Ovary (tissue), 9 donors: ENCODE measurements around the gene SH3RF3. TPM values are rescaled to one million over a fixed set of nuclear protein-coding genes. Genes with fewer than 3 reads are reported as not detected.

ENCODE experiments used
- DNase-seq, 5 donors: peaks; one replicate each; pipeline ENCODE4 v3.0.0-alpha.2; 2019 to 2020
- H3K27ac ChIP-seq, 2 donors: fragments of 200-600 bp; one replicate each; pipeline versions ENCODE4 v1.5.1 to v1.8.0; 2019 to 2022
- H3K27me3 ChIP-seq: fragments of 200-600 bp; one replicate; pipeline ENCODE4 v1.8.0; 2022
- H3K36me3 ChIP-seq: fragments of 200-600 bp; sonication (generic); one replicate; pipeline ENCODE4 v1.5.1; 2019
- H3K4me1 ChIP-seq: one replicate; pipeline ENCODE4 v1.8.1; 2013; ENCODE audit warnings: mild to moderate bottlenecking, moderate library complexity; ENCODE audit not compliant: insufficient read depth
- H3K4me3 ChIP-seq: fragments of 200-600 bp; sonication (generic); one replicate; pipeline ENCODE4 v1.5.1; 2017
- H3K9me3 ChIP-seq, 2 donors: fragments of 200-600 bp in 1 of 2; sonication (generic) in 1 of 2; one replicate each; pipeline versions ENCODE4 v1.5.1 to v1.8.1; 2013 to 2019; ENCODE audit warnings: mild to moderate bottlenecking in 1 of 2, moderate library complexity in 1 of 2
- EP300 ChIP-seq: sonication (generic); formaldehyde crosslinking; IDR thresholded peaks from one replicate; pipeline ENCODE4 v1.6.1; 2017; ENCODE audit warnings: antibody characterized with exemption
- POLR2A ChIP-seq: fragments of 450-650 bp; IDR thresholded peaks from one replicate; pipeline ENCODE4 v1.6.1; 2017; ENCODE audit warnings: antibody characterized with exemption, mild to moderate bottlenecking, moderate library complexity
- WGBS, 3 donors: extraction: QIAGEN DNeasy Blood & Tissue Kit in 1 of 3; methylation state at CpG; one replicate each; pipeline versions ENCODE4 v1.1.5 to v1.1.7; 2013 to 2017; 5-methylcytosine and 5-hydroxymethylcytosine counted together
- intact Hi-C, 4 donors: fragments of 100-400 bp; cut with DNase I; formaldehyde crosslinking; loops; one replicate each; pipeline versions ENCODE4 v1.11.0 to v1.15.1; 2022 to 2023
- polyA plus RNA-seq, 2 donors: library from polyadenylated mRNA; stranded (reverse); fragments of 200-250 nt in 1 of 2; fragments of 350-450 nt in 1 of 2; fragmentation: Illumina TruSeq in 1 of 2; extraction: RNeasy Lipid Tissue Mini Kit (QIAGEN cat#74804) in 1 of 2; gene quantifications; one replicate each; pipeline ENCODE4 v1.2.3, GENCODE V29; 2013 to 2014
- total RNA-seq, 7 donors: library from RNA; depleted of rRNA in 2 of 7; stranded (reverse); fragments of >200 nt in 2 of 7; fragmentation: NEBNext Ultra II Directional in 3 of 7; extraction: Animal tissue kit (Norgen Biotek cat#: 25700) in 3 of 7; gene quantifications; one replicate each; pipeline versions ENCODE4 v1.1.0 to v1.2.4, GENCODE V29; 2016 to 2023
- TF ChIP-seq, protein P1 (sequence below), 3 donors: fragments of 450-650 bp in 2 of 3; fragments of 200-600 bp in 1 of 3; IDR thresholded peaks; one replicate each; pipeline versions ENCODE4 v1.5.1 to v1.8.0; 2016 to 2022; ENCODE audit warnings: antibody characterized with exemption in 3 of 3, mild to moderate bottlenecking in 1 of 3
- donor health status: DM: no; HTN: no; CAD: no; lungs with moderate emphysema.
- donor health status: DM: no; HTN: no; CAD: no.
- donor health status: Bipolar disorder and iron deficiency.
- donor health status: DM: yes; HTN: yes; CAD: no.
- donor health status: DM: no; HTN: no; CAD: no.
- donor health status: DM: yes; HTN: yes; CAD: no.

Gene SH3RF3
- total and polyA plus RNA-seq, 9 donors, result 2.7 to 10.1 (median 4.5) TPM

DNA sequence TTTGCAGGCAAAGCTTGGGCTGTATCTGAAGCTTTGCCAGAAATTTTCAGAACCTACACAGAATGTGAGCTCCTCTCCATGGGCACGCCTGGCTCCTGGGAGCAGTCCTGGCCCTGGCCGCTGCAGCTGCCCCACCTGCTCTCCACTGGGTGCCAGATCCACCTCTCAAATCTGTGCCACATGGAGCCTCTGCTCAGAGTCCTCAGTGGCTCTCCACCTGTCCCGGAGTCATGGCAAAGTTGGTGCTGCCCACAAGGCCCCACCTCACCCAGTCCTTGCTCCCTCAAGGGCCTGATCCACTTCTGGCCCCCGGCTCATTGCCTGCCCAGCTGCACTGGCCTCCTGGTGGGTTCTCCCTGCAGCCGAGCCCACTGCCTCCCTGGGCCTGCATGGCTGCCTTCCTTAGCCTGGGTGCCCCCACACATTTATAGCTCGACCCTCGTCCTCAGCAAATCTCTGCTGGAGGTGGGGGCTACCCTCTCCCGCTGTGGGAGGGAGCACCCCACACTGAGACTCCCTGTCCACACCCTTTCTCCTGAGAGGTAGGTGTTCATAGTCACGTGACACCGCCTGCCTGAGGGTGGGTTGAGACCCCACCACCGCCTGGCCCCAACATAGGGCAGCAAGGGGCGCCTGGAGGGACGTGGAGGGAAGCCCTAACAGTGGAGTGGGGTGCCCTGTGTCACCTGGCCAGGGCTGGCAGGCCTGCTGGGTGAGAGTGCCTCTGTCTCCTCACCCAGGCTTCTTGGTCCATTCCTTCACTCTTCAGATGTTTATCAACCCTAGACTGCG is 224.1 kb downstream of the SH3RF3 start:
- DNase-seq, result no peak
- TF ChIP-seq, protein P1, sequence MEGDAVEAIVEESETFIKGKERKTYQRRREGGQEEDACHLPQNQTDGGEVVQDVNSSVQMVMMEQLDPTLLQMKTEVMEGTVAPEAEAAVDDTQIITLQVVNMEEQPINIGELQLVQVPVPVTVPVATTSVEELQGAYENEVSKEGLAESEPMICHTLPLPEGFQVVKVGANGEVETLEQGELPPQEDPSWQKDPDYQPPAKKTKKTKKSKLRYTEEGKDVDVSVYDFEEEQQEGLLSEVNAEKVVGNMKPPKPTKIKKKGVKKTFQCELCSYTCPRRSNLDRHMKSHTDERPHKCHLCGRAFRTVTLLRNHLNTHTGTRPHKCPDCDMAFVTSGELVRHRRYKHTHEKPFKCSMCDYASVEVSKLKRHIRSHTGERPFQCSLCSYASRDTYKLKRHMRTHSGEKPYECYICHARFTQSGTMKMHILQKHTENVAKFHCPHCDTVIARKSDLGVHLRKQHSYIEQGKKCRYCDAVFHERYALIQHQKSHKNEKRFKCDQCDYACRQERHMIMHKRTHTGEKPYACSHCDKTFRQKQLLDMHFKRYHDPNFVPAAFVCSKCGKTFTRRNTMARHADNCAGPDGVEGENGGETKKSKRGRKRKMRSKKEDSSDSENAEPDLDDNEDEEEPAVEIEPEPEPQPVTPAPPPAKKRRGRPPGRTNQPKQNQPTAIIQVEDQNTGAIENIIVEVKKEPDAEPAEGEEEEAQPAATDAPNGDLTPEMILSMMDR (IDR thresholded peaks at IDR 0.05), result no peak
- no peak for TF ChIP-seq EP300
- no peak for TF ChIP-seq POLR2A
- peaks cover 3% of the 10 kb centered on the region for H3K4me1 ChIP-seq
- no peaks in the 10 kb centered on the region for H3K36me3 ChIP-seq
- no peak overlapping the region for H3K27ac ChIP-seq
- no peak overlapping the region for H3K4me3 ChIP-seq
- WGBS, 3 donors, result 94 to 96% (median 94%) methylated on average over 14 of the region's 14 CpGs
- no peaks in the 10 kb centered on the region for H3K9me3 ChIP-seq
- intact Hi-C loops, result no loop called here
- no peaks in the 10 kb centered on the region for H3K27me3 ChIP-seq

DNA sequence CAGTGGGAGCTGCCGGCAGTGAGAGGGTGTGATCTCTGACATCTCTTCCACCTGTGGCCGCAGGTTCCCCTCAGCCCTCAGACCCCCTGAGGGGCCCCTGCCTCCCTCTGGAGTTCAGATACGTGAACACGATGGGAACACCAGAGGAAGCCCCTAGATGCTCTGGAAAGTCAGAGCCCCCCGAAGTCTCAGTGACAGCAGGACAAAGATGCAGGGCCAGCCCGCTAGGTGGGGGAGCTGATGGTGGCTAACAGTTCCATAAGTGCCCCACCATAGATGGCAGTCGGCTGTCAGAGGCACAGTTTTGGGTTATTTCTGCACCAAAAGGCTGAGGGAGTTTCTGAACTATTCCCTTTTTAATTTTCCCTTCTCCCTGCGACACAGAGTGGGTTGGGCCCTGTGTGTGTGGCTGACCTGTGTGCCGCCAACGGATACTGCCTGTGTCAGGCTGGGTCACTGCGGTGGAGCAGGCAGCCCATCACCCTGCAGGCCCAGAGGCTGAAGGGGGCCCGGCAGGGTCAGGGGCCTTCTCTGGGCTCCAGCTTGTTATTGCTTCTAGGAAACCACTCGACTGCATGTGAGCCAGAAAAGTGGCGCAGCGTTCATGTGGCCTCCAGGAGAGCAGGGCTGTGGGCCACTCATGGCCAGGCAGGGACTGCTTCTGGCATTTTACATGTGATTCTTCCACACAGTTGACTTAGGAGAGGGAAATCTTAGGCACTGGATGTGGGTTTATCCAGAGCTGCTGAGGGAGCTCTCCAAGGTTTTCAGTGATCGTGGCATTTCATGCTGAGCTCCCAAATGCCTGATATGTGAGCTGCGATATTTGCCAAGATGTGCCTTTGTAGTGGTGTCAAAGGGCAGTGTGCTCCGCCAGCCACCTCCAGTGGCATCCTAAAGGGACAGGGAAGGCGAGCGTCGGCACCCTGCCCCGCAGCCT is 225.1 kb downstream of the SH3RF3 start:
- TF ChIP-seq POLR2A, result no peak
- no peak for TF ChIP-seq EP300
- TF ChIP-seq, protein P1 (IDR thresholded peaks at IDR 0.05), result no peak
- no peaks in the 10 kb centered on the region for H3K27me3 ChIP-seq
- no peaks in the 10 kb centered on the region for H3K36me3 ChIP-seq
- WGBS, 3 donors, result 95 to 96% (median 96%) methylated on average over 22 of the region's 22 CpGs
- no peak overlapping the region for H3K27ac ChIP-seq
- peaks cover 3% of the 10 kb centered on the region for H3K4me1 ChIP-seq
- no peak overlapping the region for H3K4me3 ChIP-seq
- no peak for DNase-seq
- H3K9me3 ChIP-seq, result no peaks in the 10 kb centered on the region
- intact Hi-C loops, result no loop called here

GRCh38 chr2:109355192-109355843 is 226.3 kb downstream of the SH3RF3 start:
- no peak overlapping the region for H3K27ac ChIP-seq
- TF ChIP-seq POLR2A (no peak), EP300 (no peak)
- TF ChIP-seq, protein P1 (IDR thresholded peaks at IDR 0.05), result no peak
- no peak for DNase-seq
- H3K36me3 ChIP-seq, result no peaks in the 10 kb centered on the region
- 90 to 94% (median 91%) methylated on average over 8 of the region's 8 CpGs for WGBS, 3 donors
- peaks cover 0 to 3% of the 10 kb centered on the region in 2 donors for H3K9me3 ChIP-seq
- H3K4me3 ChIP-seq, result no peak overlapping the region
- H3K27me3 ChIP-seq, result no peaks in the 10 kb centered on the region
- peaks cover 3% of the 10 kb centered on the region for H3K4me1 ChIP-seq
- intact Hi-C loops, result no loop called here

DNA sequence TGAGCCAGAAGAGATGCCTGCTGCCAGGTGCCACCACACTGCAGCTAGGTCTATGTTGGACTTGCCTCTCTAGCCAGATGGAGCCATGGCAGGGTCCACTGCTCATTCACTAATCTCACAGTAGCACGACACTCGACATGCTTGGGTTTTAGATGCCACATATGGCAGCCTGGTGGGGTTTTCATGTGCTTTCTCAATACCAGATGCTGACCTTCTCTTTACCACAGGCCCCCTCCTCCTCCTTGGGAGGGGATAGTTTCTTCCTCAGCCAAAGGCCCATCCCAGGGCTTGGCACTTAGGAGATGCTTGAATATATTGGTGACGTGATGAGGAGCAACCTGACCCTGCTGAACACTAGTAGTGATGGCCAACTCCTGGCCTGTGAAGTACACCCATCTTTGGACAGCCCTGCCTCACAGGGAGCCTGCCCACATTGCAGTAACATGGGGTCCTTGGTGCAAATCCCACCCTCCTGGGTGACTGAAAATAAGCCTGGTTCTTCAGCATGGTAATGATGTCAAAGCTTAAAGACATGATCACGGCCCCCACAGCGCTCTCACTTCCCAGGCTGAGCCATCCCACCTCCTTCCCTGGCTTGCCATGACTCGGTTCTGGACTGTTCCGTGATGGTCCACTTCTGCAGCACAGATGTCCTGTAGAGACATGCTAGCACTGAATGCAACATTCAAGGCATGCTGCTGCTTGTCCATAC is 227.5 kb downstream of the SH3RF3 start:
- intact Hi-C loops, result no loop called here

More for the DNA sequence above, 227.5 kb downstream of the SH3RF3 start:
- 94 to 97% (median 96%) methylated on average over 7 of the region's 7 CpGs for WGBS, 3 donors
- peaks cover 0 to 3% of the 10 kb centered on the region in 2 donors for H3K9me3 ChIP-seq
- H3K27me3 ChIP-seq, result no peaks in the 10 kb centered on the region
- TF ChIP-seq EP300 (no peak), POLR2A (no peak)
- TF ChIP-seq, protein P1 (IDR thresholded peaks at IDR 0.05), result no peak
- no peak for DNase-seq
- H3K4me1 ChIP-seq, result no peaks in the 10 kb centered on the region
- H3K36me3 ChIP-seq, result no peaks in the 10 kb centered on the region
- H3K27ac ChIP-seq, result no peak overlapping the region
- no peak overlapping the region for H3K4me3 ChIP-seq
